Neural cell (in vitro differentiated cells): ENCODE results near the gene STAC3. TPM values are rescaled to one million over a fixed set of nuclear protein-coding genes. Genes with fewer than 3 reads are reported as not detected.

ENCODE experiments used
- H2AFZ ChIP-seq: fragments of 200-600, 300-800 bp; sonication (generic), shearing (Covaris generic); 2 replicates; pipeline ENCODE4 v1.6.0; 2014; ENCODE audit warnings: low read depth, mild to moderate bottlenecking, antibody characterized with exemption, low read length, moderate library complexity
- H3F3A ChIP-seq: fragments of 200-600 bp; shearing (Covaris generic); 2 replicates; pipeline ENCODE4 v1.6.1; 2016; ENCODE audit warnings: mild to moderate bottlenecking, moderate library complexity, mixed read lengths, antibody characterized with exemption, low read length; ENCODE audit not compliant: insufficient read depth, poor library complexity, severe bottlenecking
- H3K27ac ChIP-seq: fragments of 200-600, 300-800 bp; sonication (generic), shearing (Covaris generic); 2 replicates; pipeline ENCODE4 v1.5.1; 2014; ENCODE audit warnings: mild to moderate bottlenecking, low read length, moderate library complexity
- H3K27me3 ChIP-seq: fragments of 300-800, 200-600 bp; sonication (generic), shearing (Covaris generic); 2 replicates; pipeline ENCODE4 v1.6.0; 2014; ENCODE audit warnings: mild to moderate bottlenecking, low read depth, low read length, moderate library complexity; ENCODE audit not compliant: insufficient read depth
- H3K36me3 ChIP-seq: fragments of 300-800, 200-600 bp; sonication (generic), shearing (Covaris generic); 2 replicates; pipeline ENCODE4 v1.5.1; 2014; ENCODE audit warnings: mild to moderate bottlenecking, antibody characterized with exemption, low read length, moderate library complexity; ENCODE audit not compliant: insufficient read depth
- H3K4me2 ChIP-seq: fragments of 300-800, 200-600 bp; sonication (generic), shearing (Covaris generic); 2 replicates; pipeline ENCODE4 v1.6.0; 2014; ENCODE audit warnings: mild to moderate bottlenecking, low read length
- H3K4me3 ChIP-seq: fragments of 300-800, 200-600 bp; sonication (generic), shearing (Covaris generic); 2 replicates; pipeline ENCODE4 v1.5.1; 2014; ENCODE audit warnings: mild to moderate bottlenecking, low read length, moderate library complexity
- H3K79me2 ChIP-seq: fragments of 200-600 bp; shearing (Covaris generic); replicated peaks from 2 replicates; pipeline ENCODE4 v1.6.0; 2014; ENCODE audit warnings: mild to moderate bottlenecking, low read length, moderate library complexity; ENCODE audit not compliant: insufficient read depth
- H3K9ac ChIP-seq: fragments of 300-800, 200-600 bp; sonication (generic), shearing (Covaris generic); 2 replicates; pipeline ENCODE4 v1.6.1; 2016; ENCODE audit warnings: mild to moderate bottlenecking, low read length, mixed read lengths
- H3K9me2 ChIP-seq: fragments of 200-600 bp; shearing (Covaris generic); 2 replicates; pipeline ENCODE4 v1.6.1; 2016; ENCODE audit warnings: mild to moderate bottlenecking, low read length, mixed read lengths; ENCODE audit not compliant: insufficient read depth
- H3K9me3 ChIP-seq: fragments of 200-600, 300-800 bp; sonication (generic), shearing (Covaris generic); 2 replicates; pipeline ENCODE4 v1.6.1; 2016; ENCODE audit warnings: mild to moderate bottlenecking, mixed run types, low read length, moderate library complexity, mixed read lengths
- H4K20me1 ChIP-seq: fragments of 200-600 bp; shearing (Covaris generic); 2 replicates; pipeline ENCODE4 v1.6.1; 2016; ENCODE audit warnings: mild to moderate bottlenecking, mixed run types; ENCODE audit not compliant: insufficient read depth
- EP300 ChIP-seq: fragments of 450-650 bp; conservative IDR thresholded peaks from 2 replicates; pipeline ENCODE4 v1.6.1; 2014; ENCODE audit warnings: antibody characterized with exemption, mild to moderate bottlenecking, moderate library complexity; ENCODE audit not compliant: poor library complexity, severe bottlenecking
- EZH2 ChIP-seq: fragments of 200-600, 300-800 bp; shearing (Covaris generic), sonication (generic); IDR thresholded peaks from 2 replicates; pipeline ENCODE4 v1.6.1; 2014; ENCODE audit warnings: antibody characterized with exemption, low read length, borderline replicate concordance, mild to moderate bottlenecking; ENCODE audit not compliant: insufficient read depth, poor library complexity, severe bottlenecking
- MXI1 ChIP-seq: fragments of 450-650 bp; conservative IDR thresholded peaks from 2 replicates; pipeline ENCODE4 v1.6.1; 2014; ENCODE audit warnings: antibody characterized with exemption, mild to moderate bottlenecking; ENCODE audit not compliant: poor library complexity, severe bottlenecking
- POLR2AphosphoS5 ChIP-seq: IDR thresholded peaks from 2 replicates; pipeline ENCODE4 v1.6.1; 2012
- RAD21 ChIP-seq: fragments of 450-650 bp; conservative IDR thresholded peaks from 2 replicates; pipeline ENCODE4 v1.6.1; 2014; ENCODE audit warnings: antibody characterized with exemption, mild to moderate bottlenecking, moderate library complexity
- REST ChIP-seq: IDR thresholded peaks from 2 replicates; pipeline ENCODE4 v1.6.1; 2012; ENCODE audit warnings: borderline replicate concordance
- SMC3 ChIP-seq: fragments of 450-650 bp; conservative IDR thresholded peaks from 2 replicates; pipeline ENCODE4 v1.6.1; 2014; ENCODE audit warnings: antibody characterized with exemption, mild to moderate bottlenecking, moderate library complexity; ENCODE audit not compliant: poor library complexity
- TAF1 ChIP-seq: IDR thresholded peaks from 2 replicates; pipeline ENCODE4 v1.6.1; 2012; ENCODE audit warnings: low read depth
- polyA plus RNA-seq: library from polyadenylated mRNA; depleted of rRNA; stranded (reverse); fragments of >200 nt; gene quantifications from 2 replicates; pipeline ENCODE4 v1.2.3, GENCODE V29; 2014

The STAC3 gene
- polyA plus RNA-seq, 1 donor from 2014 or later: 1.3 TPM

GRCh38 chr12:57263096-57263495 lies 12.1 kb upstream of the STAC3 start (continued):
- TF ChIP-seq EZH2 (no peak), MXI1 (no peak)

- Histone ChIP-seq H3K9ac (no peak overlapping the region), H3K4me2 (no peak overlapping the region)
- TF ChIP-seq EP300 (no peak), MXI1 (no peak), POLR2AphosphoS5 (no peak), RAD21 (no peak), SMC3 (no peak), TAF1 (no peak), EZH2 (no peak)
Measured at GRCh38 chr12:57262126-57262822, 11.3 kb upstream of the STAC3 start.

GRCh38 chr12:57261428-57261865 lies 10.5 kb upstream of the STAC3 start:
- no peak overlapping the region for H3K4me2 ChIP-seq
- H3K36me3 ChIP-seq: peaks cover 7% of the 10 kb centered on the region
- H4K20me1 ChIP-seq: no peaks in the 10 kb centered on the region
- H3K27ac ChIP-seq: peak overlapping the region; percentile 60
- H3K9me3 ChIP-seq: no peaks in the 10 kb centered on the region
- H3K79me2 ChIP-seq: no peaks in the 10 kb centered on the region
- H3K4me3 ChIP-seq: peak overlapping the region; percentile 9
- H3K9ac ChIP-seq: peak overlapping the region; percentile 25
- TF ChIP-seq TAF1: no peak
- no peak for TF ChIP-seq EP300
- no peak for TF ChIP-seq REST
- TF ChIP-seq POLR2AphosphoS5: peak; percentile 36
- no peak for TF ChIP-seq EZH2
- no peak for TF ChIP-seq SMC3
- H3F3A ChIP-seq: no peaks in the 10 kb centered on the region
- H3K27me3 ChIP-seq: no peaks in the 10 kb centered on the region
- H3K9me2 ChIP-seq: no peaks in the 10 kb centered on the region
- no peak overlapping the region for H2AFZ ChIP-seq

More at GRCh38 chr12:57262126-57262822, 11.3 kb upstream of the STAC3 start:
- no peak overlapping the region for H2AFZ ChIP-seq
- peak overlapping the region; percentile 60 for H3K27ac ChIP-seq
- peaks cover 7% of the 10 kb centered on the region for H3K36me3 ChIP-seq
- H3K9me2 ChIP-seq: no peaks in the 10 kb centered on the region
- H3K27me3 ChIP-seq: no peaks in the 10 kb centered on the region
- no peak overlapping the region for H3K4me3 ChIP-seq
- H3F3A ChIP-seq: no peaks in the 10 kb centered on the region
- no peaks in the 10 kb centered on the region for H3K9me3 ChIP-seq
- no peaks in the 10 kb centered on the region for H3K79me2 ChIP-seq
- H4K20me1 ChIP-seq: no peaks in the 10 kb centered on the region
